ENCODE measurements around the gene RB1. TPM values are rescaled to one million over a fixed set of nuclear protein-coding genes. Genes with fewer than 3 reads are reported as not detected.

The RB1 gene
- total and polyA plus RNA-seq, 9 of the 15 experiments (the other 6 are each of a cell fraction or from before 2014, with no cell fraction given): 5.0 to 23.8 (median 17.9) TPM

DNA sequence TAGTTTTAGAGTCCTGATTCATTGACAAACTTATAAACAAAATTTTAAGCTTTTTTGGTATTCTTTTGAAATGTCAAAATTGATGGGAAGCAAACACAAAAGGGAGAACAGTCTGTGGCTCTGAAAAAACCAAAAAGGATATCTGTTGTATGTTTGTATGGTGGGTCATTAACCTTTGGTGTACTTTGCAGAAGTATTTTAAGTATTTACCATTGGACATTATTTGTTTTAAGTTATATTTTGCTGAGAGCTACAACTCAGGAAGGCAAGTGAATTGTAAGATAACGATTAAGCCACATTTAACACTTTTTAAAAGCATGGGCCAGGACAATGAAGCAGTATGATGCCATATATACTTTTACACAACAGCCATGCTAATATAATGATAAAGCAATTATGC is 94.2 kb downstream of the RB1 start (continued):
- no peak for TF ChIP-seq ZNF282 (CRISPR knock-in tag; IDR thresholded peaks at IDR 0.05)
- TF ChIP-seq, protein P1, sequence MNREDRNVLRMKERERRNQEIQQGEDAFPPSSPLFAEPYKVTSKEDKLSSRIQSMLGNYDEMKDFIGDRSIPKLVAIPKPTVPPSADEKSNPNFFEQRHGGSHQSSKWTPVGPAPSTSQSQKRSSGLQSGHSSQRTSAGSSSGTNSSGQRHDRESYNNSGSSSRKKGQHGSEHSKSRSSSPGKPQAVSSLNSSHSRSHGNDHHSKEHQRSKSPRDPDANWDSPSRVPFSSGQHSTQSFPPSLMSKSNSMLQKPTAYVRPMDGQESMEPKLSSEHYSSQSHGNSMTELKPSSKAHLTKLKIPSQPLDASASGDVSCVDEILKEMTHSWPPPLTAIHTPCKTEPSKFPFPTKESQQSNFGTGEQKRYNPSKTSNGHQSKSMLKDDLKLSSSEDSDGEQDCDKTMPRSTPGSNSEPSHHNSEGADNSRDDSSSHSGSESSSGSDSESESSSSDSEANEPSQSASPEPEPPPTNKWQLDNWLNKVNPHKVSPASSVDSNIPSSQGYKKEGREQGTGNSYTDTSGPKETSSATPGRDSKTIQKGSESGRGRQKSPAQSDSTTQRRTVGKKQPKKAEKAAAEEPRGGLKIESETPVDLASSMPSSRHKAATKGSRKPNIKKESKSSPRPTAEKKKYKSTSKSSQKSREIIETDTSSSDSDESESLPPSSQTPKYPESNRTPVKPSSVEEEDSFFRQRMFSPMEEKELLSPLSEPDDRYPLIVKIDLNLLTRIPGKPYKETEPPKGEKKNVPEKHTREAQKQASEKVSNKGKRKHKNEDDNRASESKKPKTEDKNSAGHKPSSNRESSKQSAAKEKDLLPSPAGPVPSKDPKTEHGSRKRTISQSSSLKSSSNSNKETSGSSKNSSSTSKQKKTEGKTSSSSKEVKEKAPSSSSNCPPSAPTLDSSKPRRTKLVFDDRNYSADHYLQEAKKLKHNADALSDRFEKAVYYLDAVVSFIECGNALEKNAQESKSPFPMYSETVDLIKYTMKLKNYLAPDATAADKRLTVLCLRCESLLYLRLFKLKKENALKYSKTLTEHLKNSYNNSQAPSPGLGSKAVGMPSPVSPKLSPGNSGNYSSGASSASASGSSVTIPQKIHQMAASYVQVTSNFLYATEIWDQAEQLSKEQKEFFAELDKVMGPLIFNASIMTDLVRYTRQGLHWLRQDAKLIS (CRISPR knock-in tag; IDR thresholded peaks at IDR 0.05): no peak
- TF ChIP-seq ZNF175 (CRISPR knock-in tag; IDR thresholded peaks at IDR 0.05; ENCODE audit: low read depth): no peak
- no peak for TF ChIP-seq ZNF77 (CRISPR knock-in tag; IDR thresholded peaks at IDR 0.05)

DNA sequence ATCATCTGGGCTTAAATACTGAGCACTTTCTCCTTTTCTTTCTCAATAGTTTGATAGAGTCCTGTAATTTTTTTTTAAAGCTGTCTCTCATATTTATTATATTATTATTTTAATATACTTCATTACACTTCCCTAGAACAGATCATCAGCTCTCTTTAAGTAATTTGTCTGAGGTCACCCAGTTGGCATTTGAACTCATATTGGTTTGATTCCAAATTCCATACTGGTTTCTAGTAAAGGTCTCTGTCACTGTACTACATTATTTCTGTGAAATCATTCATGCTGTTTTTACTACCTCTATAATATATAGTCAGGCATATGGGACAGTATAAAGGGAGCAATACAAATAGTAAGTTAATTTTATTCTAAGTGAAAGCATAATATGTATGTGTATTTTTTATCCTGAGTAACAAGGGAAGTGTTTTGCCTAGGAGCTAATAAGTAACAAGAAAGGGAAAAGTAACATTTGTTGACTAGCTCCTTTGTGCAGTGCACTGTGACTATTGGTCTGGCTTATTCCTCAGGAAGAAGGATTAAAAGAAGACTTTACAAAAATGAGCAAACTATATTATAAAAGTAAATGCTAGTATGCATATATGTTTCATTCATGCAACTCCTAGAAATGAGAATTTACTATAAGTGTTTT is 95.0 kb downstream of the RB1 start:
- no peak for DNase-seq (ENCODE audit: extremely low read depth in 1 of 4, low spot score in 3 of 4)
- Histone ChIP-seq H3K9me1 (ENCODE audit: control insufficient read depth, insufficient read depth, low read length) (no peaks in the 10 kb centered on the region), H3K79me2 (ENCODE audit: control insufficient read depth, insufficient read depth, low read length) (no peaks in the 10 kb centered on the region), H3K4me1 (replicated peaks in 1 of 2; ENCODE audit: control insufficient read depth in 2 of 2, insufficient read depth in 2 of 2, low read length in 2 of 2) (no peaks in the 10 kb centered on the region), H3K9me3 (replicated peaks; ENCODE audit: control insufficient read depth, insufficient read depth, low read depth, low read length) (no peaks in the 10 kb centered on the region), H3K4me3 (no peak overlapping the region), H3K27ac (ENCODE audit: extremely low read depth, low read depth, low read length) (no peak overlapping the region), H3K36me3 (ENCODE audit: control insufficient read depth, insufficient read depth, low read length) (peaks cover 2% of the 10 kb centered on the region; the same call in 1 of the 3 replicates), H3K4me2 (ENCODE audit: insufficient read depth, low read length) (no peak overlapping the region), H4K20me1 (replicated peaks; ENCODE audit: control insufficient read depth, insufficient read depth, low read length) (no peaks in the 10 kb centered on the region), H3K27me3 (ENCODE audit: control insufficient read depth in 2 of 2, insufficient read depth in 2 of 2, low read length in 2 of 2) (no peaks in the 10 kb centered on the region), H2AFZ (ENCODE audit: low read depth, low read length) (no peak overlapping the region), H3K9ac (ENCODE audit: insufficient read depth in 1 of 2, low read depth in 2 of 2, low read length in 2 of 2) (no peak overlapping the region)
- FAIRE-seq: no peak
- BruUV-seq (replicated peaks): no TSS peak
- intact Hi-C loops (cut with micrococcal nuclease): no loop called here
- ChIA-PET POLR2A (no interaction called here), CTCF (ENCODE audit: low intra/inter-chr PET ratio) (no interaction called here)
- ATAC-seq: no peak
- in situ Hi-C loops (cut with MboI): no loop called here
- no peak for TF ChIP-seq NRF1 (conservative IDR thresholded peaks at IDR 0.05 in 1 of 2, IDR thresholded peaks at IDR 0.05 in 1 of 2)
- TF ChIP-seq POLR2AphosphoS5 (IDR thresholded peaks at IDR 0.05; ENCODE audit: control insufficient read depth, insufficient read depth, low read depth, low read length): no peak
- TF ChIP-seq ZNF444 (CRISPR knock-in tag; IDR thresholded peaks at IDR 0.05): no peak
- TF ChIP-seq SMARCC2 (IDR thresholded peaks at IDR 0.05; ENCODE audit: low read depth): no peak
- TF ChIP-seq ZNF707 (CRISPR knock-in tag; conservative IDR thresholded peaks at IDR 0.05): no peak
- TF ChIP-seq ZFP1 (CRISPR knock-in tag; IDR thresholded peaks at IDR 0.05): no peak
- no peak for TF ChIP-seq ZNF143 (CRISPR knock-in tag; IDR thresholded peaks at IDR 0.05)
- no peak for TF ChIP-seq TAL1 (IDR thresholded peaks at IDR 0.05)
- TF ChIP-seq, protein P2, sequence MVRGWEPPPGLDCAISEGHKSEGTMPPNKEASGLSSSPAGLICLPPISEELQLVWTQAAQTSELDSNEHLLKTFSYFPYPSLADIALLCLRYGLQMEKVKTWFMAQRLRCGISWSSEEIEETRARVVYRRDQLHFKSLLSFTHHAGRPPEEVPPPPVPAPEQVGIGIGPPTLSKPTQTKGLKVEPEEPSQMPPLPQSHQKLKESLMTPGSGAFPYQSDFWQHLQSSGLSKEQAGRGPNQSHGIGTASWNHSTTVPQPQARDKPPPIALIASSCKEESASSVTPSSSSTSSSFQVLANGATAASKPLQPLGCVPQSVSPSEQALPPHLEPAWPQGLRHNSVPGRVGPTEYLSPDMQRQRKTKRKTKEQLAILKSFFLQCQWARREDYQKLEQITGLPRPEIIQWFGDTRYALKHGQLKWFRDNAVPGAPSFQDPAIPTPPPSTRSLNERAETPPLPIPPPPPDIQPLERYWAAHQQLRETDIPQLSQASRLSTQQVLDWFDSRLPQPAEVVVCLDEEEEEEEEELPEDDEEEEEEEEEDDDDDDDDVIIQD (CRISPR knock-in tag; IDR thresholded peaks at IDR 0.05): no peak
- no peak for TF ChIP-seq PYGO2 (tag; IDR thresholded peaks at IDR 0.05)
- TF ChIP-seq HDAC3 (IDR thresholded peaks at IDR 0.05; ENCODE audit: borderline replicate concordance, partially characterized antibody): no peak
- TF ChIP-seq ZBTB1 (CRISPR knock-in tag; IDR thresholded peaks at IDR 0.05; ENCODE audit: borderline replicate concordance, low read depth): no peak
- no peak for TF ChIP-seq HOXB6 (CRISPR knock-in tag; IDR thresholded peaks at IDR 0.05; ENCODE audit: borderline replicate concordance)
- no peak for TF ChIP-seq KDM2B (CRISPR knock-in tag; IDR thresholded peaks at IDR 0.05)

Data from K562 (cell line).